Fibroblast of peridontal ligament (primary cell): ENCODE results near the gene AFAP1L1.
A peak's percentile ranks its signal among the peaks of the same experiment; 100 is the strongest.

ENCODE experiments used
- DNase-seq: peaks from one replicate; pipeline ENCODE4 v3.0.0-alpha.2; 2010; ENCODE audit errors: extremely low read depth

AFAP1L1 gene

GRCh38 chr5:149284501-149284900 is 12.8 kb downstream of the AFAP1L1 start:
- peak; percentile 51 for DNase-seq

GRCh38 chr5:149285153-149285552 is 13.5 kb downstream of the AFAP1L1 start:
- no peak for DNase-seq

- no peak for DNase-seq
These were observed 16.8 kb downstream of the AFAP1L1 start for GRCh38 chr5:149288436-149288835.

GRCh38 chr5:149289301-149289700 is 17.6 kb downstream of the AFAP1L1 start:
- peak; percentile 40 for DNase-seq

GRCh38 chr5:149294872-149295829 is 23.5 kb downstream of the AFAP1L1 start:
- no peak for DNase-seq

- DNase-seq = no peak
These were observed 25.8 kb downstream of the AFAP1L1 start for GRCh38 chr5:149297340-149298025.

- DNase-seq = no peak
These were observed 26.5 kb downstream of the AFAP1L1 start for GRCh38 chr5:149298163-149298562.

- DNase-seq = no peak
These were observed 27.3 kb downstream of the AFAP1L1 start for GRCh38 chr5:149298842-149299404.

- no peak for DNase-seq
These were observed 27.9 kb downstream of the AFAP1L1 start for GRCh38 chr5:149299451-149300054.

- DNase-seq = no peak
These were observed 28.8 kb downstream of the AFAP1L1 start for GRCh38 chr5:149300441-149300840.

- no peak for DNase-seq
These were observed 29.5 kb downstream of the AFAP1L1 start for GRCh38 chr5:149301049-149301743.

- DNase-seq = peak; percentile 18
These were observed 30.2 kb downstream of the AFAP1L1 start for GRCh38 chr5:149301744-149302380.

- no peak for DNase-seq
These were observed 31.0 kb downstream of the AFAP1L1 start for GRCh38 chr5:149302641-149303040.

GRCh38 chr5:149303210-149303609 is 31.6 kb downstream of the AFAP1L1 start:
- DNase-seq = no peak

GRCh38 chr5:149304195-149305078 is 32.8 kb downstream of the AFAP1L1 start:
- DNase-seq = no peak

- DNase-seq = no peak
These were observed 37.7 kb downstream of the AFAP1L1 start for GRCh38 chr5:149309354-149309753.

- DNase-seq = no peak
These were observed 38.8 kb downstream of the AFAP1L1 start for GRCh38 chr5:149310488-149310887.

- DNase-seq = peak; percentile 43
These were observed 39.4 kb downstream of the AFAP1L1 start for GRCh38 chr5:149310947-149311658.

GRCh38 chr5:149313151-149313841 is 41.6 kb downstream of the AFAP1L1 start:
- DNase-seq = no peak
